Neural cell (in vitro differentiated cells): Measurements from ENCODE around the gene ST6GALNAC3. TPM values are rescaled to one million over a fixed set of nuclear protein-coding genes. Genes with fewer than 3 reads are reported as not detected.

ENCODE experiments used
- H2AFZ ChIP-seq: fragments of 200-600, 300-800 bp; sonication (generic), shearing (Covaris generic); 2 replicates; pipeline ENCODE4 v1.6.0; 2014; ENCODE audit warnings: low read depth, mild to moderate bottlenecking, antibody characterized with exemption, low read length, moderate library complexity
- H3F3A ChIP-seq: fragments of 200-600 bp; shearing (Covaris generic); 2 replicates; pipeline ENCODE4 v1.6.1; 2016; ENCODE audit warnings: mild to moderate bottlenecking, moderate library complexity, mixed read lengths, antibody characterized with exemption, low read length; ENCODE audit not compliant: insufficient read depth, poor library complexity, severe bottlenecking
- H3K27ac ChIP-seq: fragments of 200-600, 300-800 bp; sonication (generic), shearing (Covaris generic); 2 replicates; pipeline ENCODE4 v1.5.1; 2014; ENCODE audit warnings: mild to moderate bottlenecking, low read length, moderate library complexity
- H3K27me3 ChIP-seq: fragments of 300-800, 200-600 bp; sonication (generic), shearing (Covaris generic); 2 replicates; pipeline ENCODE4 v1.6.0; 2014; ENCODE audit warnings: mild to moderate bottlenecking, low read depth, low read length, moderate library complexity; ENCODE audit not compliant: insufficient read depth
- H3K36me3 ChIP-seq: fragments of 300-800, 200-600 bp; sonication (generic), shearing (Covaris generic); 2 replicates; pipeline ENCODE4 v1.5.1; 2014; ENCODE audit warnings: mild to moderate bottlenecking, antibody characterized with exemption, low read length, moderate library complexity; ENCODE audit not compliant: insufficient read depth
- H3K4me2 ChIP-seq: fragments of 300-800, 200-600 bp; sonication (generic), shearing (Covaris generic); 2 replicates; pipeline ENCODE4 v1.6.0; 2014; ENCODE audit warnings: mild to moderate bottlenecking, low read length
- H3K4me3 ChIP-seq: fragments of 300-800, 200-600 bp; sonication (generic), shearing (Covaris generic); 2 replicates; pipeline ENCODE4 v1.5.1; 2014; ENCODE audit warnings: mild to moderate bottlenecking, low read length, moderate library complexity
- H3K79me2 ChIP-seq: fragments of 200-600 bp; shearing (Covaris generic); replicated peaks from 2 replicates; pipeline ENCODE4 v1.6.0; 2014; ENCODE audit warnings: mild to moderate bottlenecking, low read length, moderate library complexity; ENCODE audit not compliant: insufficient read depth
- H3K9ac ChIP-seq: fragments of 300-800, 200-600 bp; sonication (generic), shearing (Covaris generic); 2 replicates; pipeline ENCODE4 v1.6.1; 2016; ENCODE audit warnings: mild to moderate bottlenecking, low read length, mixed read lengths
- H3K9me2 ChIP-seq: fragments of 200-600 bp; shearing (Covaris generic); 2 replicates; pipeline ENCODE4 v1.6.1; 2016; ENCODE audit warnings: mild to moderate bottlenecking, low read length, mixed read lengths; ENCODE audit not compliant: insufficient read depth
- H3K9me3 ChIP-seq: fragments of 200-600, 300-800 bp; sonication (generic), shearing (Covaris generic); 2 replicates; pipeline ENCODE4 v1.6.1; 2016; ENCODE audit warnings: mild to moderate bottlenecking, mixed run types, low read length, moderate library complexity, mixed read lengths
- H4K20me1 ChIP-seq: fragments of 200-600 bp; shearing (Covaris generic); 2 replicates; pipeline ENCODE4 v1.6.1; 2016; ENCODE audit warnings: mild to moderate bottlenecking, mixed run types; ENCODE audit not compliant: insufficient read depth
- EP300 ChIP-seq: fragments of 450-650 bp; conservative IDR thresholded peaks from 2 replicates; pipeline ENCODE4 v1.6.1; 2014; ENCODE audit warnings: antibody characterized with exemption, mild to moderate bottlenecking, moderate library complexity; ENCODE audit not compliant: poor library complexity, severe bottlenecking
- EZH2 ChIP-seq: fragments of 200-600, 300-800 bp; shearing (Covaris generic), sonication (generic); IDR thresholded peaks from 2 replicates; pipeline ENCODE4 v1.6.1; 2014; ENCODE audit warnings: antibody characterized with exemption, low read length, borderline replicate concordance, mild to moderate bottlenecking; ENCODE audit not compliant: insufficient read depth, poor library complexity, severe bottlenecking
- MXI1 ChIP-seq: fragments of 450-650 bp; conservative IDR thresholded peaks from 2 replicates; pipeline ENCODE4 v1.6.1; 2014; ENCODE audit warnings: antibody characterized with exemption, mild to moderate bottlenecking; ENCODE audit not compliant: poor library complexity, severe bottlenecking
- POLR2AphosphoS5 ChIP-seq: IDR thresholded peaks from 2 replicates; pipeline ENCODE4 v1.6.1; 2012
- RAD21 ChIP-seq: fragments of 450-650 bp; conservative IDR thresholded peaks from 2 replicates; pipeline ENCODE4 v1.6.1; 2014; ENCODE audit warnings: antibody characterized with exemption, mild to moderate bottlenecking, moderate library complexity
- SMC3 ChIP-seq: fragments of 450-650 bp; conservative IDR thresholded peaks from 2 replicates; pipeline ENCODE4 v1.6.1; 2014; ENCODE audit warnings: antibody characterized with exemption, mild to moderate bottlenecking, moderate library complexity; ENCODE audit not compliant: poor library complexity
- TAF1 ChIP-seq: IDR thresholded peaks from 2 replicates; pipeline ENCODE4 v1.6.1; 2012; ENCODE audit warnings: low read depth
- polyA plus RNA-seq: library from polyadenylated mRNA; depleted of rRNA; stranded (reverse); fragments of >200 nt; gene quantifications from 2 replicates; pipeline ENCODE4 v1.2.3, GENCODE V29; 2014
- TF ChIP-seq, protein P1 (sequence below): IDR thresholded peaks from 2 replicates; pipeline ENCODE4 v1.6.1; 2012; ENCODE audit warnings: borderline replicate concordance
- TF ChIP-seq, protein P2 (sequence below): fragments of 450-650 bp; IDR thresholded peaks from 2 replicates; pipeline ENCODE4 v1.5.1; 2014; ENCODE audit warnings: antibody characterized with exemption, mild to moderate bottlenecking, moderate library complexity; ENCODE audit not compliant: poor library complexity, severe bottlenecking

ST6GALNAC3 gene
- polyA plus RNA-seq, 1 donor from 2014 or later = 3.6 TPM

DNA sequence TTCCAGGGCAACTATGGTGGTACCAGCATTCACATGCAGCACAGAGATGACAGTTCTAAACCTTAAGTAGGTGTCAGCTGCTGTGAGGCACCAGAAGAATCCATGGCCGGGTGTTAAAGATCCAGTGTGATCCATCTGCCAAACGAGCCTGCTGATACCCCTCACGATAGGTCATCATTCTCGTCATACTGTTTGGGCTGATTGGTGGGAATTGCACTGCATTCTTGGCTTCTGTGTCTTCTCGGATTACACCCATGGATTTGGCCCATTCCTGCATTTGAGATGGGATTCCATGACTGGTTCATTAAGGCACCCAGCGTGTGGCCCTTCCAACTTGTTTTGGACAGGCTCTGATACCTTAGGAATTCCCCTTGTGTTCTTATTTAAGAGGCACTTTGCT lies 55.2 kb downstream of the ST6GALNAC3 start:
- no peaks in the 10 kb centered on the region for H3K36me3 ChIP-seq
- TF ChIP-seq TAF1 (no peak), RAD21 (no peak), EZH2 (no peak), EP300 (no peak), SMC3 (no peak), POLR2AphosphoS5 (no peak), MXI1 (no peak)
- TF ChIP-seq, protein P1, sequence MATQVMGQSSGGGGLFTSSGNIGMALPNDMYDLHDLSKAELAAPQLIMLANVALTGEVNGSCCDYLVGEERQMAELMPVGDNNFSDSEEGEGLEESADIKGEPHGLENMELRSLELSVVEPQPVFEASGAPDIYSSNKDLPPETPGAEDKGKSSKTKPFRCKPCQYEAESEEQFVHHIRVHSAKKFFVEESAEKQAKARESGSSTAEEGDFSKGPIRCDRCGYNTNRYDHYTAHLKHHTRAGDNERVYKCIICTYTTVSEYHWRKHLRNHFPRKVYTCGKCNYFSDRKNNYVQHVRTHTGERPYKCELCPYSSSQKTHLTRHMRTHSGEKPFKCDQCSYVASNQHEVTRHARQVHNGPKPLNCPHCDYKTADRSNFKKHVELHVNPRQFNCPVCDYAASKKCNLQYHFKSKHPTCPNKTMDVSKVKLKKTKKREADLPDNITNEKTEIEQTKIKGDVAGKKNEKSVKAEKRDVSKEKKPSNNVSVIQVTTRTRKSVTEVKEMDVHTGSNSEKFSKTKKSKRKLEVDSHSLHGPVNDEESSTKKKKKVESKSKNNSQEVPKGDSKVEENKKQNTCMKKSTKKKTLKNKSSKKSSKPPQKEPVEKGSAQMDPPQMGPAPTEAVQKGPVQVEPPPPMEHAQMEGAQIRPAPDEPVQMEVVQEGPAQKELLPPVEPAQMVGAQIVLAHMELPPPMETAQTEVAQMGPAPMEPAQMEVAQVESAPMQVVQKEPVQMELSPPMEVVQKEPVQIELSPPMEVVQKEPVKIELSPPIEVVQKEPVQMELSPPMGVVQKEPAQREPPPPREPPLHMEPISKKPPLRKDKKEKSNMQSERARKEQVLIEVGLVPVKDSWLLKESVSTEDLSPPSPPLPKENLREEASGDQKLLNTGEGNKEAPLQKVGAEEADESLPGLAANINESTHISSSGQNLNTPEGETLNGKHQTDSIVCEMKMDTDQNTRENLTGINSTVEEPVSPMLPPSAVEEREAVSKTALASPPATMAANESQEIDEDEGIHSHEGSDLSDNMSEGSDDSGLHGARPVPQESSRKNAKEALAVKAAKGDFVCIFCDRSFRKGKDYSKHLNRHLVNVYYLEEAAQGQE = no peak
- TF ChIP-seq, protein P2, sequence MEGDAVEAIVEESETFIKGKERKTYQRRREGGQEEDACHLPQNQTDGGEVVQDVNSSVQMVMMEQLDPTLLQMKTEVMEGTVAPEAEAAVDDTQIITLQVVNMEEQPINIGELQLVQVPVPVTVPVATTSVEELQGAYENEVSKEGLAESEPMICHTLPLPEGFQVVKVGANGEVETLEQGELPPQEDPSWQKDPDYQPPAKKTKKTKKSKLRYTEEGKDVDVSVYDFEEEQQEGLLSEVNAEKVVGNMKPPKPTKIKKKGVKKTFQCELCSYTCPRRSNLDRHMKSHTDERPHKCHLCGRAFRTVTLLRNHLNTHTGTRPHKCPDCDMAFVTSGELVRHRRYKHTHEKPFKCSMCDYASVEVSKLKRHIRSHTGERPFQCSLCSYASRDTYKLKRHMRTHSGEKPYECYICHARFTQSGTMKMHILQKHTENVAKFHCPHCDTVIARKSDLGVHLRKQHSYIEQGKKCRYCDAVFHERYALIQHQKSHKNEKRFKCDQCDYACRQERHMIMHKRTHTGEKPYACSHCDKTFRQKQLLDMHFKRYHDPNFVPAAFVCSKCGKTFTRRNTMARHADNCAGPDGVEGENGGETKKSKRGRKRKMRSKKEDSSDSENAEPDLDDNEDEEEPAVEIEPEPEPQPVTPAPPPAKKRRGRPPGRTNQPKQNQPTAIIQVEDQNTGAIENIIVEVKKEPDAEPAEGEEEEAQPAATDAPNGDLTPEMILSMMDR = no peak

DNA sequence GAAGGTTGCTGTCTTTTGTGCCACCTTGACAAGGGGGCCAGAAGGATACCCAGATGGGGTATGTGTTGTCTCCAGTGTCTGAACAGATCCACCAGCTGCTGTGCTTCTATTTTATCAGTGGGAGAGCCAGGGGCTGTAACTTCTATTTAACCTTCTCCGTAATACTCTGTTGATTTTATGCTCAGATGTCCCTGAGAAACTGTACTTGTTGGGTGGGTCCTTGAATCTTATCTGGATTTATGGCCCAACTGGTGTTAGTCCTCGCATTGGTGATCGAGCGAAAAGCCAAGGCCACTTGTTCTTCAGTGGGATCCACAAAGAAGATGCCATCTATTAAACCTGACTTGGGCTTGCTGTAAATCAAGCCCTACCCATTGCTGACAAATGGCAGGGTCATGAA lies 56.4 kb downstream of the ST6GALNAC3 start:
- Histone ChIP-seq H3K9ac (no peak overlapping the region), H3K9me3 (no peaks in the 10 kb centered on the region), H3K4me2 (no peak overlapping the region), H3K79me2 (no peaks in the 10 kb centered on the region), H2AFZ (no peak overlapping the region), H3K9me2 (no peaks in the 10 kb centered on the region), H3F3A (no peaks in the 10 kb centered on the region), H3K27ac (no peak overlapping the region), H4K20me1 (no peaks in the 10 kb centered on the region), H3K27me3 (no peaks in the 10 kb centered on the region), H3K36me3 (no peaks in the 10 kb centered on the region), H3K4me3 (no peak overlapping the region)
- TF ChIP-seq RAD21 = no peak
- no peak for TF ChIP-seq EP300

More for the DNA sequence above, 55.2 kb downstream of the ST6GALNAC3 start:
- no peak overlapping the region for H3K9ac ChIP-seq
- no peaks in the 10 kb centered on the region for H4K20me1 ChIP-seq
- no peak overlapping the region for H3K4me3 ChIP-seq
- no peak overlapping the region for H2AFZ ChIP-seq
- H3K9me3 ChIP-seq = no peaks in the 10 kb centered on the region
- H3K9me2 ChIP-seq = no peaks in the 10 kb centered on the region
- no peak overlapping the region for H3K4me2 ChIP-seq
- no peaks in the 10 kb centered on the region for H3F3A ChIP-seq
- no peak overlapping the region for H3K27ac ChIP-seq
- H3K79me2 ChIP-seq = no peaks in the 10 kb centered on the region
- H3K27me3 ChIP-seq = no peaks in the 10 kb centered on the region

GRCh38 chr1:76133977-76134376 lies 59.4 kb downstream of the ST6GALNAC3 start:
- Histone ChIP-seq H4K20me1 (no peaks in the 10 kb centered on the region), H3K9ac (no peak overlapping the region), H3K36me3 (no peaks in the 10 kb centered on the region), H3K4me2 (no peak overlapping the region), H3K27ac (no peak overlapping the region), H3K9me3 (no peaks in the 10 kb centered on the region), H3F3A (no peaks in the 10 kb centered on the region), H3K9me2 (no peaks in the 10 kb centered on the region), H2AFZ (no peak overlapping the region), H3K79me2 (no peaks in the 10 kb centered on the region), H3K27me3 (no peaks in the 10 kb centered on the region), H3K4me3 (no peak overlapping the region)
- no peak for TF ChIP-seq MXI1
- no peak for TF ChIP-seq RAD21
- no peak for TF ChIP-seq EZH2
- TF ChIP-seq EP300 = no peak
- TF ChIP-seq, protein P1 = no peak
- TF ChIP-seq, protein P2 = no peak
- TF ChIP-seq TAF1 = no peak
- TF ChIP-seq POLR2AphosphoS5 = no peak
